GM10266 (cell line): ENCODE results near the gene TOE1.

Source experiments
- DNase-seq: peaks from one replicate; pipeline ENCODE4 v3.0.0; 2012; ENCODE audit errors: extremely low spot score
- CTCF ChIP-seq: IDR thresholded peaks from 2 replicates; pipeline ENCODE4 v1.5.1; 2012; ENCODE audit warnings: mild to moderate bottlenecking, low read depth; ENCODE audit not compliant: control insufficient read depth, insufficient read depth; ENCODE audit errors: missing control alignments

The TOE1 gene

DNA sequence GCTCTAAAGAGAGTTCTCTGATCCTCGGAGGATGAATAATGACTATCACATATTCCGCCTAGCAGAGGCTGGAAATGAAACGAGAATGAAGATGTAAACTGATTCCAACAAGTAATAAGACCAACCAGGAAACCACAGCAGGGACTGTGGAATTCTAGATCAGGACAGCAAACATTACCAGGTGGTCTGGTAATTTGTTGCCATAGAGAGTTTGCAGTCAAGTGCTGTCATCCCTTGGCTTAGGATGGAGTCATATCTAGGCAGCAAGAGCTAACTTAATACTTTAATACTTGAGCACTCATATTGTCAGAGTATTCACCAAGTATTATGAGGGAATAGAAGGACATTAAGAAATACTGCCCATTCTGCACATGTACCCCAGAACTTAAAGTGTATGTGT, 45.3 kb downstream of the TOE1 start:
- no peak for DNase-seq
- no peak for TF ChIP-seq CTCF

DNA sequence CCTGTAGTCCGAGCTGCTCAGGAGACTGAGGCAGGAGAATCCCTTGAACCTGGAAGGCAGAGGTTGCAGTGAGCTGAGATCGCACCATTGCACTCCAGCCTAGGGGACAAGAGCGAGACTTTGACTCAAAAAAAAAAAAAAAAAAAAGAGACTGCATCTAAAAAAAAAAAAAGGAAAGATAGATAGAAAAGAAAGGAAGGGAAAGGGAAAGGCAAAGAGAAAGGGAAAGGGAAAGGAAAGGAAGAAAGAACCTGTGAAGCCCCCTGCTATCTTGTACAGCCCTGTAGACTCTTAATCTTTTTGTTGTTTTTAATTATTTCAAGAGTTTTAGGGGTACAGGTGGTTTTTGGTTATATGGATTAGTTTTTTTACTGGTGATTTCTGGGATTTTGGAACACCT, 46.2 kb downstream of the TOE1 start:
- no peak for TF ChIP-seq CTCF
- no peak for DNase-seq
